Spleen (tissue), 7 donors: ENCODE measurements around the gene HSFX2.

Source experiments
- POLR2A ChIP-seq, 3 donors: fragments of 450-650 bp; IDR thresholded peaks; one replicate each; pipeline ENCODE4 v1.5.1; 2017; ENCODE audit warnings: antibody characterized with exemption in 3 of 3, mild to moderate bottlenecking in 1 of 3
- POLR2AphosphoS5 ChIP-seq, 3 donors: sonication (generic); formaldehyde crosslinking; IDR thresholded peaks; one replicate each; pipeline ENCODE4 v1.5.1; 2017; ENCODE audit warnings: antibody characterized with exemption in 3 of 3
- TF ChIP-seq, protein P1 (sequence below), 11 experiments: fragments of 200-600 bp in 7 of 11; fragments of 450-650 bp in 4 of 11; sonication (generic) in 4 of 11; IDR thresholded peaks in 8 of 11; conservative IDR thresholded peaks in 3 of 11; 1 replicate in 7 of 11; 2 replicates in 4 of 11; pipeline versions ENCODE4 v1.4.0 to v1.8.0; 2016 to 2021; ENCODE audit warnings: antibody characterized with exemption in 11 of 11, inconsistent platforms in 4 of 11, mild to moderate bottlenecking in 1 of 11
- donor health status: DM: no; HTN: no; CAD: no; lungs with moderate emphysema.
- donor health status: DM: no; HTN: no; CAD: no.
- donor health status: DM: no; HTN: no; CAD: no.

DNA sequence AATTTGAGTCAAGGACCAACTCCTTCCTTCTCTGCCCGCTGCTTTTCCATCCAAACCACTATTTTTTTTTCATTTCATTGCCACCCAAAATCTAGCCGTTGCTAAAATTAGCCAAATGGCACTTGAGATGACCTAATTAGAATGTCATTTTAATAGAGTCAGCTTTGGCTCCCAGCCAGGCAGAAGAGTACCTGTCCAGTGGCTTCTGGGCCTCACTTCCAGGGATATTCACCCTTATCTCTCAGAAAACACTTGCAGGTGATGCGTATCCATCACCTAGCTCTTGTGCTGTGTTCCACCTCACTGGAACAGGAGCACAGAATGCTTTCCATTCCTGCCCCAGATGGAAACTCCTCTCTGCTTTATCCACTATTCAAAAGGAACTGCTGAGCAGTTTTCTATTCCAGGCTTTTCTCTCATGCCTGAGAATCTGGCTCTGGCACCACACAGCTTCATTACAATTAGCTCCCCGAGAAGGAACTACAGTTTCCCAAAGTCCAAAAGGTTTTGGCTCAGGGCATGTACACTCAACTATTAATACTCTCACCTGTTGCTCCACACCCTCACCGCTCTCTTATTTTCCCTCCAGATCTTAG is 26.3 kb downstream of the HSFX2 start:
- no peak for TF ChIP-seq POLR2AphosphoS5 (IDR thresholded peaks at IDR 0.05)
- TF ChIP-seq POLR2A (IDR thresholded peaks at IDR 0.05) = no peak
- TF ChIP-seq, protein P1, sequence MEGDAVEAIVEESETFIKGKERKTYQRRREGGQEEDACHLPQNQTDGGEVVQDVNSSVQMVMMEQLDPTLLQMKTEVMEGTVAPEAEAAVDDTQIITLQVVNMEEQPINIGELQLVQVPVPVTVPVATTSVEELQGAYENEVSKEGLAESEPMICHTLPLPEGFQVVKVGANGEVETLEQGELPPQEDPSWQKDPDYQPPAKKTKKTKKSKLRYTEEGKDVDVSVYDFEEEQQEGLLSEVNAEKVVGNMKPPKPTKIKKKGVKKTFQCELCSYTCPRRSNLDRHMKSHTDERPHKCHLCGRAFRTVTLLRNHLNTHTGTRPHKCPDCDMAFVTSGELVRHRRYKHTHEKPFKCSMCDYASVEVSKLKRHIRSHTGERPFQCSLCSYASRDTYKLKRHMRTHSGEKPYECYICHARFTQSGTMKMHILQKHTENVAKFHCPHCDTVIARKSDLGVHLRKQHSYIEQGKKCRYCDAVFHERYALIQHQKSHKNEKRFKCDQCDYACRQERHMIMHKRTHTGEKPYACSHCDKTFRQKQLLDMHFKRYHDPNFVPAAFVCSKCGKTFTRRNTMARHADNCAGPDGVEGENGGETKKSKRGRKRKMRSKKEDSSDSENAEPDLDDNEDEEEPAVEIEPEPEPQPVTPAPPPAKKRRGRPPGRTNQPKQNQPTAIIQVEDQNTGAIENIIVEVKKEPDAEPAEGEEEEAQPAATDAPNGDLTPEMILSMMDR (IDR thresholded peaks at IDR 0.05 in 8 of 11, conservative IDR thresholded peaks at IDR 0.05 in 3 of 11) = no peak
